HepG2 (cell line): ENCODE data around the gene TCEA3. TPM values are rescaled to one million over a fixed set of nuclear protein-coding genes. Genes with fewer than 3 reads are reported as not detected.

ENCODE experiments used
- KLF15 ChIP-seq: sonication (generic); formaldehyde crosslinking; IDR thresholded peaks from 2 replicates; pipeline ENCODE4 v1.8.1; 2023; ENCODE audit warnings: borderline replicate concordance, mild to moderate bottlenecking, inconsistent platforms, missing genetic modification reagents, mixed read lengths
- MED1 ChIP-seq: sonication (generic); formaldehyde crosslinking; IDR thresholded peaks from 2 replicates; pipeline ENCODE4 v1.4.0; 2020; ENCODE audit warnings: missing genetic modification reagents
- NFE2 ChIP-seq: sonication (generic); formaldehyde crosslinking; IDR thresholded peaks from 2 replicates; pipeline ENCODE4 v1.4.0; 2020; ENCODE audit warnings: missing genetic modification reagents
- RBFOX2 ChIP-seq: fragments of 200-400 bp; formaldehyde crosslinking; IDR thresholded peaks from 2 replicates; pipeline ENCODE4 v1.6.1; 2017; ENCODE audit warnings: low read depth, mild to moderate bottlenecking, low read length
- SIX1 ChIP-seq: sonication (generic); formaldehyde crosslinking; IDR thresholded peaks from 2 replicates; pipeline ENCODE4 v1.4.0; 2020; ENCODE audit warnings: missing genetic modification reagents, borderline replicate concordance
- ZFP36 ChIP-seq: fragments of 150-350 bp; IDR thresholded peaks from 2 replicates; pipeline ENCODE4 v1.6.1; 2018; ENCODE audit warnings: borderline replicate concordance, low read length, low read depth; ENCODE audit not compliant: partially characterized antibody
- ZMYM2 ChIP-seq: sonication (generic); formaldehyde crosslinking; IDR thresholded peaks from 2 replicates; pipeline ENCODE4 v1.8.0; 2022; ENCODE audit warnings: mild to moderate bottlenecking, missing genetic modification reagents
- ZNF274 ChIP-seq: sonication (generic); formaldehyde crosslinking; IDR thresholded peaks from 2 replicates; pipeline ENCODE4 v1.5.1; 2020; ENCODE audit warnings: mild to moderate bottlenecking, missing genetic modification reagents
- ZNF317 ChIP-seq: sonication (generic); formaldehyde crosslinking; IDR thresholded peaks from 2 replicates; pipeline ENCODE4 v1.5.0; 2020; ENCODE audit warnings: mild to moderate bottlenecking, missing genetic modification reagents
- ZNF451 ChIP-seq: sonication (generic); formaldehyde crosslinking; IDR thresholded peaks from 2 replicates; pipeline ENCODE4 v1.5.0; 2020; ENCODE audit warnings: mild to moderate bottlenecking, missing genetic modification reagents
- ZNF567 ChIP-seq: sonication (generic); formaldehyde crosslinking; IDR thresholded peaks from 2 replicates; pipeline ENCODE4 v1.8.1; 2023; ENCODE audit warnings: mild to moderate bottlenecking, missing genetic modification reagents, borderline replicate concordance
- ZNF589 ChIP-seq: sonication (generic); formaldehyde crosslinking; conservative IDR thresholded peaks from 2 replicates; pipeline ENCODE4 v1.8.0; 2022; ENCODE audit warnings: mild to moderate bottlenecking, moderate library complexity, missing genetic modification reagents
- ZNF615 ChIP-seq: sonication (generic); formaldehyde crosslinking; IDR thresholded peaks from 2 replicates; pipeline ENCODE4 v1.5.0; 2020; ENCODE audit warnings: mild to moderate bottlenecking, missing genetic modification reagents, borderline replicate concordance
- ZNF747 ChIP-seq: sonication (generic); formaldehyde crosslinking; IDR thresholded peaks from 2 replicates; pipeline ENCODE4 v1.8.1; 2023; ENCODE audit warnings: missing genetic modification reagents, mild to moderate bottlenecking, borderline replicate concordance
- polyA plus RNA-seq, 8 experiments: library from polyadenylated mRNA; depleted of rRNA in 3 of 8; stranded (reverse) in 7 of 8; unstranded in 1 of 8; fragments of >200 nt; fragmentation: Illumina TruSeq in 4 of 8; extraction: Trizol in 4 of 8; gene quantifications; 2 replicates each; pipeline versions ENCODE4 v1.2.1 to v1.2.3, GENCODE V29; 2011 to 2016; ENCODE audit warnings: low read depth in 4 of 8, missing spikeins in 1 of 8, mixed read lengths in 1 of 8; ENCODE audit not compliant: insufficient read depth in 1 of 8
- total RNA-seq, 5 experiments: library from RNA; depleted of rRNA; stranded (reverse); fragments of >200 nt; fragmentation: Illumina TruSeq; extraction: Trizol; gene quantifications; 2 replicates each; pipeline ENCODE4 v1.2.3, GENCODE V29; 2016; ENCODE audit warnings: low read depth in 1 of 5
- TF ChIP-seq, protein P1 (sequence below): sonication (generic); formaldehyde crosslinking; IDR thresholded peaks from 2 replicates; pipeline ENCODE4 v1.5.0; 2020; ENCODE audit warnings: mild to moderate bottlenecking, missing genetic modification reagents
- TF ChIP-seq, protein P2 (sequence below): sonication (generic); formaldehyde crosslinking; conservative IDR thresholded peaks from 2 replicates; pipeline ENCODE4 v1.8.0; 2022; ENCODE audit warnings: mild to moderate bottlenecking, moderate library complexity, missing genetic modification reagents
- TF ChIP-seq, protein P3 (sequence below): sonication (generic); formaldehyde crosslinking; IDR thresholded peaks from 2 replicates; pipeline ENCODE4 v1.9.0; 2021; ENCODE audit warnings: missing genetic modification reagents, mild to moderate bottlenecking, borderline replicate concordance
- TF ChIP-seq, protein P4 (sequence below), 2 experiments: fragments of 450-650 bp in 1 of 2; sonication (generic) in 1 of 2; formaldehyde crosslinking; IDR thresholded peaks; 2 replicates each; pipeline versions ENCODE4 v1.5.0 to v1.8.0; 2020 to 2022; ENCODE audit warnings: mild to moderate bottlenecking in 1 of 2, missing genetic modification reagents in 1 of 2
- TF ChIP-seq, protein P5 (sequence below): IDR thresholded peaks from 2 replicates; pipeline ENCODE4 v1.6.1; 2016; ENCODE audit warnings: mild to moderate bottlenecking, missing biosample characterization, missing genetic modification reagents

TCEA3 gene
- total and polyA plus RNA-seq, 2 of the 13 experiments (the other 11 are each of a cell fraction or from before 2014, with no cell fraction given): 55.5 to 84.6 TPM

DNA sequence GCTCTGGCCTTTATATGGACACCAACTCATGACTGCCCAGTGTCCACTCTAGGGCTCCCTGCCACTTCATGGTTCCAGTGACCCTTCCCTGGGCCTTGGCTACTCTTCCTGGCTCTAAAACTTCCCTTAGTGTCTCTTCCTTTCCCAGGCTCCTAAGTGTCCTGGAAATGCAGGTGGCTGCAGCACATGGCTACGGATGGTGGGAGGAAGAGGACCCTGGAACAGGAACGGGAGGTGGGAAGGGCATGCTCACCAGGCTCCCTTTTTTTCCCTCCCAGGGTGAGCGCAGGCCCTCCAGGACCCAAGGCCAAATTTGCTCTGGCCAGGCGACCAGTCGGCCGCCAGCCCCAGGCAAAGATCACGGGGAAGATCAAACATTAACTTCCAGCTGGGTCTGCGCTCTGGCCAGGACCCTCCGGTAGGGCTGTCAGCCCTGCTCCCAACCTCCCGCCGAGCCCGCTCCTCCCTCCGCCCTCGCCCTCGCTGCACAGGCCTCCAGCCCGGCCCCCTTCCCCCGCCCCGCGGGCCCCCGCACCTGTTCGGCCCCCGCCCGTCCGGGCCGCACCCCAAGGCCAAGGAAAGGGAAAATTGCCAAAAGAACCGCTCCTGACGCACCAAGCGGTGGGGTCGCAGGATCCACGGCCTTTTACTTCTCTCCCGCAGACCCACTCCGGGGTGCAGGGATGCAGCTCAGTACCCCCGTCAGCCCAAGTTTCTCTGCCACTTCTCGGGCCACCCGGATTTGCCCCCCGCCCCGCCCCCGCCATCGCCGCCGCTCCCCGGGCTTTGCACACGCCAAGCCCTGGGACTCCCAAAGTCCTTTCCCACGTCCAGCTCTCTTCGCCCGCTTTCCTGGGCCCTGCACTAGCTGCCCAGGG, 894 bp downstream of the TCEA3 start (continued):
- TF ChIP-seq, protein P1, sequence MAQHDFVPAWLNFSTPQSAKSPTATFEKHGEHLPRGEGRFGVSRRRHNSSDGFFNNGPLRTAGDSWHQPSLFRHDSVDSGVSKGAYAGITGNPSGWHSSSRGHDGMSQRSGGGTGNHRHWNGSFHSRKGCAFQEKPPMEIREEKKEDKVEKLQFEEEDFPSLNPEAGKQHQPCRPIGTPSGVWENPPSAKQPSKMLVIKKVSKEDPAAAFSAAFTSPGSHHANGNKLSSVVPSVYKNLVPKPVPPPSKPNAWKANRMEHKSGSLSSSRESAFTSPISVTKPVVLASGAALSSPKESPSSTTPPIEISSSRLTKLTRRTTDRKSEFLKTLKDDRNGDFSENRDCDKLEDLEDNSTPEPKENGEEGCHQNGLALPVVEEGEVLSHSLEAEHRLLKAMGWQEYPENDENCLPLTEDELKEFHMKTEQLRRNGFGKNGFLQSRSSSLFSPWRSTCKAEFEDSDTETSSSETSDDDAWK: no peak
- TF ChIP-seq MED1 (CRISPR knock-in tag): peak; percentile 79
- no peak for TF ChIP-seq KLF15
- TF ChIP-seq, protein P2, sequence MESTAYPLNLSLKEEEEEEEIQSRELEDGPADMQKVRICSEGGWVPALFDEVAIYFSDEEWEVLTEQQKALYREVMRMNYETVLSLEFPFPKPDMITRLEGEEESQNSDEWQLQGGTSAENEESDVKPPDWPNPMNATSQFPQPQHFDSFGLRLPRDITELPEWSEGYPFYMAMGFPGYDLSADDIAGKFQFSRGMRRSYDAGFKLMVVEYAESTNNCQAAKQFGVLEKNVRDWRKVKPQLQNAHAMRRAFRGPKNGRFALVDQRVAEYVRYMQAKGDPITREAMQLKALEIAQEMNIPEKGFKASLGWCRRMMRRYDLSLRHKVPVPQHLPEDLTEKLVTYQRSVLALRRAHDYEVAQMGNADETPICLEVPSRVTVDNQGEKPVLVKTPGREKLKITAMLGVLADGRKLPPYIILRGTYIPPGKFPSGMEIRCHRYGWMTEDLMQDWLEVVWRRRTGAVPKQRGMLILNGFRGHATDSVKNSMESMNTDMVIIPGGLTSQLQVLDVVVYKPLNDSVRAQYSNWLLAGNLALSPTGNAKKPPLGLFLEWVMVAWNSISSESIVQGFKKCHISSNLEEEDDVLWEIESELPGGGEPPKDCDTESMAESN (CRISPR knock-in tag): no peak; the same call in 1 of the 2 replicates
- TF ChIP-seq, protein P3, sequence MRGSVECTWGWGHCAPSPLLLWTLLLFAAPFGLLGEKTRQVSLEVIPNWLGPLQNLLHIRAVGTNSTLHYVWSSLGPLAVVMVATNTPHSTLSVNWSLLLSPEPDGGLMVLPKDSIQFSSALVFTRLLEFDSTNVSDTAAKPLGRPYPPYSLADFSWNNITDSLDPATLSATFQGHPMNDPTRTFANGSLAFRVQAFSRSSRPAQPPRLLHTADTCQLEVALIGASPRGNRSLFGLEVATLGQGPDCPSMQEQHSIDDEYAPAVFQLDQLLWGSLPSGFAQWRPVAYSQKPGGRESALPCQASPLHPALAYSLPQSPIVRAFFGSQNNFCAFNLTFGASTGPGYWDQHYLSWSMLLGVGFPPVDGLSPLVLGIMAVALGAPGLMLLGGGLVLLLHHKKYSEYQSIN (CRISPR knock-in tag): no peak
- 0 out of 2 replicates have a peak, but pooled peaks have one; percentile 43 for TF ChIP-seq ZNF317 (CRISPR knock-in tag)
- TF ChIP-seq, protein P4, sequence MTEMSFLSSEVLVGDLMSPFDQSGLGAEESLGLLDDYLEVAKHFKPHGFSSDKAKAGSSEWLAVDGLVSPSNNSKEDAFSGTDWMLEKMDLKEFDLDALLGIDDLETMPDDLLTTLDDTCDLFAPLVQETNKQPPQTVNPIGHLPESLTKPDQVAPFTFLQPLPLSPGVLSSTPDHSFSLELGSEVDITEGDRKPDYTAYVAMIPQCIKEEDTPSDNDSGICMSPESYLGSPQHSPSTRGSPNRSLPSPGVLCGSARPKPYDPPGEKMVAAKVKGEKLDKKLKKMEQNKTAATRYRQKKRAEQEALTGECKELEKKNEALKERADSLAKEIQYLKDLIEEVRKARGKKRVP (CRISPR knock-in tag; IDR thresholded peaks at IDR 0.05): no peak
- no peak for TF ChIP-seq ZNF615 (CRISPR knock-in tag)
- TF ChIP-seq, protein P5, sequence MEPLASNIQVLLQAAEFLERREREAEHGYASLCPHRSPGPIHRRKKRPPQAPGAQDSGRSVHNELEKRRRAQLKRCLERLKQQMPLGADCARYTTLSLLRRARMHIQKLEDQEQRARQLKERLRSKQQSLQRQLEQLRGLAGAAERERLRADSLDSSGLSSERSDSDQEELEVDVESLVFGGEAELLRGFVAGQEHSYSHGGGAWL (CRISPR knock-in tag): 0 out of 2 replicates have a peak, but pooled peaks have one; percentile 54
- TF ChIP-seq NFE2 (CRISPR knock-in tag): no peak
- no peak for TF ChIP-seq SIX1 (CRISPR knock-in tag)
- TF ChIP-seq RBFOX2: peak; percentile 26; the same call in 1 of the 2 replicates
- no peak for TF ChIP-seq ZNF589 (CRISPR knock-in tag)
- no peak for TF ChIP-seq ZNF747
- no peak for TF ChIP-seq ZMYM2 (CRISPR knock-in tag)
- no peak for TF ChIP-seq ZNF451 (CRISPR knock-in tag)
- 0 out of 2 replicates have a peak, but pooled peaks have one; percentile 64 for TF ChIP-seq ZNF274 (CRISPR knock-in tag)
- no peak for TF ChIP-seq ZFP36
- TF ChIP-seq ZNF567 (CRISPR knock-in tag): no peak
